GM21515 (cell line): Measurements from ENCODE around the gene ATP13A1.
"Not testable (repeated sequence)": the region's sequence is repeated elsewhere in the genome, so short reads cannot be mapped to it uniquely, and the experiment has no call there.

Experiments used
- ATAC-seq: cut with Tn5 transposase; IDR thresholded peaks from one replicate; pipeline ENCODE4 v1.9.1; 2021; ENCODE audit not compliant: unreplicated experiment

ATP13A1 gene

DNA sequence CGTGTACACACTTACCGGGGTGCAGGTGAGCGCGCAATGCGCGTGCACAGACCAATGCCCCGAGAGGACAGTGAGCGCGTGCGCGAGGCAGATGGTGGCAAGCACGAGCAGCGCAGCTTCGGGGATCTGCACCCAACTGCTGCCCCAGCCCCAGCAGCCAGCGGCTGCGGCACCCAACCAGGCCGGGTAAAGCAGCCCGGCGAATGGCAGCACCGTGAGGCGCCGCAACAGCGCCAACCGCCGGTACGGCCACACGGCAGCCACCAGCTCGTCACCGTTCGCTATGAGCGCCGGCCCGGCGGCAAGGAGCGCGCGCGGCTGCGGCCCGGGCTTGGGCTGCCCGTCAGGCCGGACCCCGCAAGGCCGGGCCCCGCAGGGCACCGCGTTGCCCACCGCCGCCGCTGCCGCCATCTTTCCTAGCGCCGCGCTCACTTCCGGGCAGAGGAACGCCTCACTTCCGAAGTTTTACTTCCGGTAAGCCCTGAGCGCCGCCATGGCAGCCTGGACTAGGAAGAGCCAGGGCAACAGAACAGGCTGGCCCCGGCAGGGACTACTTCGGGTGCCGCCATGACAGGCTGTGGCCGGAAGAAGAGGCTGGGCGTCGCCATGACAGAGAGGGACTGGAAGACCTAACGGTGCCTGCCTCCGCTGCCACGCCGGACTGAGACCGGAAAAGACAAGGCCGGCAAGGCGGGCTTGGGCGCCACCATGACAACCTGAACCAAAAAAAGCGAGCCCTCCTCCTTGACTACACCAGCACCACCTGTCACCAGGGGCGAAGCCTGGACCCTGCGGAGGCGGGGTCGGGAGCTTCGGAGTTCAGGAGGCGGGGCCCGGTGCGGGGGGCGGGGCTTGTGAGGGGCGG lies at the start of gene ATP13A1:
TSS of gene ATP13A1 (minus strand) at position 421 of the 865 bp plus-strand sequence. CDS start at position 411, 10 bp downstream.
- ATAC-seq = peak; percentile 65

DNA sequence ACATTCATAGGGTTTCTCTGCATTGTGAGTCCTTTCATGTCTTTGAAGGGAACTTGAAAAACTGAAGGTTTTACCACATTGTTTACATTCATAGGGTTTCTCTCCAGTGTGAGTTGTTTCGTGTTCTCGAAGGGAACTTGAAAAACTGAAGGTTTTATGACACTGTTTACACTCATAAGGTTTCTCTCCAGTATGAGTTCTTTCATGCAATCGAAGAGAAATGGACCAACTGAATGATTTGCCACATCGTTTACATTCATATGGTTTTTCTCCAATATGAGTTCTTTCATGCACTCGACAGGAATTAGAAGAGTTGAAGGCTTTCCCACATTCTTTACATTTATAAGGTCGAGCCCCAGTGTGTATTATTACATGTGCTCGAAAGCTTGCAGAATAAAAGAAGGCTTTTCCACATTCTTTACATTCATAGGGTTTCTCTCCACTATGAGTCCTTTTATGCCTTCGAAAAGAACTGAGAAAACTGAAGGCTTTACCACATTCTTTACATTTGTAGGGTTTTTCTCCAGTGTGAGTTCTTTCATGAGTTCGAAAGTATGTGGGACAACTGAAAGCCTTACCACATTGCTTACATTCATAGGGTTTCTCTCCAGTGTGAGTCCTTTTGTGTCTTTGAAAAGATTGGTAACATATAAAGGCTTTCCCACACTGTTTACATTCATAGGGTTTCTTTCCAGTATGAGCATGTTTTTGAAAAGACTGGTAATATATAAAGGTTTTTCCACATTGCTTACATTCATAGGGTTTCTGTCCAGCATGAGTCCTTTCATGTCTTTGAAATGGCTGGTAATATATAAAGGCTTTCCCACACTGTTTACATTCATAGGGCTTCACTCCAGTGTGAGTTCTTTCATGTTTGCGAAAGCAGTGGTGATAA lies 48.7 kb upstream of the ATP13A1 start:
- ATAC-seq = no peak

DNA sequence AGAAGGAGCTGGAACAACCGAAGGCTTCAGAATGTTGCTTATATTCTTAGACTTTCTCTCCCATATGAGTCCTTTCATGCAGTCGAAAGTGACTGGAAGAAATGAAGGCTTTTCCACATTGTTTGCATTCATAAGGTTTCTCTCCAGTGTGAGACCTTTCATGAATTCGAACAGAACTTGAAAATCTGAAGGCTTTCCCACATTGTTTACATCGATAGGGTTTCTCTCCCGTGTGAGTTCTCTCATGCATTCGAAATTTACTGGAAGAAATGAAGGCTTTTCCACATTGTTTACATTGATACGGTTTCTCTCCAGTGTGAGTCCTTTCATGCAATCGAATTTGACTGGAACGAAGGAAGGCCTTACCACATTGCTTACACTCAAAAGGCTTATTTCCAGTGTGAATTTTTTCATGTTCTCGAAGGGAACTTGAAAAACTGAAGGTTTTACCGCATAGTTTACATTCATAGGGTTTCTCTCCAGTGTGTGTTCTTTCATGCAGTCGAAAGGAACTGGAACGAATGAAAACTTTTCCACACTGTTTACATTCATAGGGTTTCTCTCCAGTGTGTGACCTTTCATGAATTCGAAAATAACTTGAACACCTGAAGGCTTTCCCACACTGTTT lies 47.9 kb upstream of the ATP13A1 start:
- no peak for ATAC-seq

DNA sequence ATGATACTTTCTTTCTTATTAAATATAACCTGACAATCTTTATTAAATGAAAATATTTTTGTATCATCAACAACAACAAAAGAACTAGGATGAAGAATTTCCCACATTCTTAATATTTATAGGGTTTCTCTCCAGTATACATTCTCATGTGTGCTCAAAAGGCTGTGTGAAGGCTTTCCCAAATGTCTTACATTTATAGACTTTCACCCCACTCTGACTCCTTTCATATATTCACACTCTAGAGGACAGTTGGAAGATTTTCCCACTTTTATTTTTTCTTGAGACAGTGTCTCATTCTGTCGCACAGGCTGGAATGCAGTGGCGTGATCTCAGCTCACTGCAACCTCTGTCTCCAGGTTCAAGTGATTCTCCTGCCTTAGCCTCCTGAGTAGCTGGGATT lies 47.0 kb upstream of the ATP13A1 start:
- no peak for ATAC-seq

DNA sequence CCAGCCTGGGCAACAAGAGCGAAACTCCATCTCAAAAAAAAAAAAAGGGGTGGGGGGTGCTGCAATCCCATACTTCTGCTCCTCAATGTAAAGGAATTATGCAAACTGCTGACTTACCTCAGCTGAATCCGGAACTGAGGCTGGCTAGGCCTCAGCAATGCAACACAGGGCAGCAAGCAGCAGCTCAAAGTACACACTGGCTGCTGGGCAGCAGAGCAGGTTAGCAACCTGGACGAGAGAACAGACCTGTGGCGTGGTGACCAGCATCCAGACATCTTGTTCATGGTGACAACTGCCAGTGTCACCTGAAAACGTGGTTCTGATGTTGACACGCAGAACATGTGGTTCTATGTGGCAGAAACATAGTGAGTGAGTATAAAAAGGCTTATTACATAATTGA lies 41.4 kb upstream of the ATP13A1 start:
- no peak for ATAC-seq

DNA sequence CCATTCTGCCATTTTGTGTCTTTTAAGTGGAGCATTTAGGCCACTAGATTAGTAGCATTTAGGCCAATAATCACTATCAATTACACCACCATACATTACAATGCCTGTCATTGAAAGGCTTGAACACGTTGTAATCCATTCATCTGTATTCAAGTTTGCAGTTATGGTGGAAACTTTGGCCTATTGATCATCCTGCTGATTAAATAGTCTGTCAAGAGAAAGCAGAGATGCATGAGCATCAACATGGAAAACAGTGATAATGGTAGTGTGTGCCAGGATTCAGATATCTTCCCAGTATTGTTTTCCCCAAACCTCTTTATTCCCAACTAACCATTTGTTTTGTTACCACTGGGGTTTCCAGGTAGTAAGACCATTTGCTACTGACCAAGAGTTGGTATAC lies 37.0 kb upstream of the ATP13A1 start:
- not testable (repeated sequence) for ATAC-seq

DNA sequence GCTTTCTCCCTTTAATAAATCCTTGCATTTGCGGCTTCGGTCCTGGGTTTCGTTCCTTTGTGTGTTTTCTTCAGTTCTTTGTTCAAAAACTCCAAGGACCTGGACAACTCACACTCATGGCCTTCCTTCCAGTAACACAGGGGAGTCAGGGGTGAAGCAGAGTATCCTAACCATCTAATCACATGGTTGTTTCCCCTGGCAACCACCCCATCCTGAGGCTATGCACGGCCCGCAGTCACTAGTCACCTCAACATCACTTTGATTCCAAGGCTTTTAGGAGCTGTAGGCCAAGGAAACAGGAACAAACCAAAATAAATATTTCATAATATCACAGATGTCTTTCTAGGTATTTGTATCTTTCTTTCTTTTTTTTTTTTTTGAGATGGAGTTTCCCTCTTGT lies 34.1 kb upstream of the ATP13A1 start:
- no peak for ATAC-seq

DNA sequence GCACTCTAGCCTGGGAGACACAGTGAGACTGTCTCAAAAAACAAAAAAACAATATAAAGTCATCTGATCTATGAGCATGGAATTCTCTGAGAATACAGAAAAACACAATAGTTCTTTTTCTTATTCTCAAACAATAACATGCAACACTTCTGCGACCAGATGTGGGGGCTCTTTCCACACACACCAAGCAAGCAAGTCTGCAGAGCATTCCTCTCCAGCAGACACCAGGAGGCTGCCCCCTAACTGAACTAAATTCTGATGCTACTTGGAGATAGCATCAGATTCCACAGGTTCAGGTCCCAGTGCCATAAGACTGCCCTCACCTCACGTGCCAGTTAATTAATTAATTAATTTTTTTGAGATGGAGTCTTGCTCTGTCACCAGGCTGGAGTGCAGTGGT lies 32.9 kb upstream of the ATP13A1 start:
- ATAC-seq = no peak

DNA sequence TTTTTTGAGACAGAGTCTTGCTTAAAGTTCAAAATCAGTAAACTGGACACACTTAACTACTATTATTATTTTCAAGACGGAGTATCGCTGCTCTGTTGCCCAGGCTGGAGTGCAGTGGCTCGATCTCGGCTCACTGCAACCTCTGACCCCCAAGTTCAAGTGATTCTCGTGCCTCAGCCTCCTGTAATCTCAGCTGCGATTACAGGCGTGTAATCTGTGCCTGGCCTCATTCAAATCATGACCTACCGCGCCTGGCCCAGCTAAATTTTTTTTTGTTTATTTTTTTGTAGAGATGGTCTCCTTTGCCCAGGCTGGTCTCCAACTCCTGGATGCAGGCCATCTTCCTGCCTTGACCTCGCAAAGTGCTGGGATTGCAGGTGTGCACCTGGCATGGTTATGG lies 28.2 kb upstream of the ATP13A1 start:
- ATAC-seq = no peak

DNA sequence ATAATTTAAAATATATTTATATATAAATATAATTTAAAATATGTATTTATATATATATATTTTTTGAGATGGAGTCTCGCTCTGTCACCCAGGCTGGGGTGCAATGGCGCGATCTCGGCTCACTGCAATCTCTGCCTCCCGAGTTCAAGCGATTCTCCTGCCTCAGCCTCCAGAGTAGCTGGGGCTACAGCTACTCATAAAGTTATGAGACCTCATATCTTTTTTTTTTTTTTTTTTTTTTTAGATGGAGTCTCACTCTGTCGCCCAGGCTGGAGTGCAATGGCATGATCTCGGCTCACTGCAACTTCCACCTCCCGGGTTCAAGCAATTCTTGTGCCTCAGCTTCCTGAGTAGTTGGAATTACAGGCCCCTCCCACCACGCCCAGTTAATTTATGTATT lies 25.5 kb upstream of the ATP13A1 start:
- ATAC-seq = not testable (repeated sequence)

DNA sequence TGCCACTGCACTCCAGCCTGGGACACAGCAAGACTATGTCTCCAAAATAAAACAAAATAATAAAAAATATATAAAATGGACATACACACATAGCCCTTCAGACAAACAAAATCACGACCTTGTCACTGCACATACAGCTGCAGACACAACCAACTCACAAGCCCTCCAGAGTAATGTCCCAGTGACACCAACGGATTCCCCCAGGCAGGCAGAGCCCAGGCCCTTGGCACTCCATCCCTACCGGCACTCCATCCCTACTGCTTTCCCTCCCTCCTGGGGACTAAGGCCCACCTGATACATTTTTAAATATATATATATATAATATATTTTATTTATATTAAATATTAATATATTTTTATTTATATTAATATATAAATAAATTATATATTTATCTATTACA lies 23.6 kb upstream of the ATP13A1 start:
- no peak for ATAC-seq

DNA sequence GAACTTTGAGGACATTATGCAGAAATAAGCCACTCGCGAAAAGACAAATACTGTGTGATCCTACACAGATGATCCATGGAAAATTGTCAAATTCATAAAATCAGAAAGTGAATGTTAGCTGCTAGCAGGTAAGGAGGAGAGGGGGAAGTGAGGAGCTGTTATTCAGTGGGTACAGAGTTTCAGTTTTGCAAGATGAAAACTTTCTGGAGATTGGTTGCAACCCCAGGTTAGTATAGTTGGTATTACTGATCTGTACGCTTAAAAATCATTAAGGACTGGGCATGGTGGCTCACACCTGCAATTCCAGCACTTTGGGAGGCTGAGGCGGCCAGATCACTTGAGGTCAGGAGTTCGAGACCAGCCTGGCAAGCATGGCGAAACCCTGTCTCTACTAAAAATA lies 23.1 kb upstream of the ATP13A1 start:
- no peak for ATAC-seq

DNA sequence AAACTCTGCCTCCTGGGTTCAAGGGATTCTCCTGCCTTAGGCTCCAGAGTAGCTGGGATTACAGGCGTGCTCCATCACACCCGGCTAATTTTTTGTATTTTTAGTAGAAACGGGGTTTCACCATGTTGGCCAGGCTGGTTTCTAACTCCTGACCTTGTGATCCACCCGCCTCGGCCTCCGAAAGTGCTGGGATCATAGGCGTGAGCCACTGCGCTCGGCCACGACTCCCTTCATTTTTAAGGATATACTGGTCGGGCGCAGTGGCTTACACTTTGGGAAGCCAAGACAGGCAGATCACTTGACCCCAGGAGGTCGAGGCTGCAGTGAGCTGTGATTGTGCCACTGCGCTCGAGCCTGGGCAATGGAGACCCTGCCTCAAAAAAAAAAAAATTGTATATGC lies 22.6 kb upstream of the ATP13A1 start:
- not testable (repeated sequence) for ATAC-seq

DNA sequence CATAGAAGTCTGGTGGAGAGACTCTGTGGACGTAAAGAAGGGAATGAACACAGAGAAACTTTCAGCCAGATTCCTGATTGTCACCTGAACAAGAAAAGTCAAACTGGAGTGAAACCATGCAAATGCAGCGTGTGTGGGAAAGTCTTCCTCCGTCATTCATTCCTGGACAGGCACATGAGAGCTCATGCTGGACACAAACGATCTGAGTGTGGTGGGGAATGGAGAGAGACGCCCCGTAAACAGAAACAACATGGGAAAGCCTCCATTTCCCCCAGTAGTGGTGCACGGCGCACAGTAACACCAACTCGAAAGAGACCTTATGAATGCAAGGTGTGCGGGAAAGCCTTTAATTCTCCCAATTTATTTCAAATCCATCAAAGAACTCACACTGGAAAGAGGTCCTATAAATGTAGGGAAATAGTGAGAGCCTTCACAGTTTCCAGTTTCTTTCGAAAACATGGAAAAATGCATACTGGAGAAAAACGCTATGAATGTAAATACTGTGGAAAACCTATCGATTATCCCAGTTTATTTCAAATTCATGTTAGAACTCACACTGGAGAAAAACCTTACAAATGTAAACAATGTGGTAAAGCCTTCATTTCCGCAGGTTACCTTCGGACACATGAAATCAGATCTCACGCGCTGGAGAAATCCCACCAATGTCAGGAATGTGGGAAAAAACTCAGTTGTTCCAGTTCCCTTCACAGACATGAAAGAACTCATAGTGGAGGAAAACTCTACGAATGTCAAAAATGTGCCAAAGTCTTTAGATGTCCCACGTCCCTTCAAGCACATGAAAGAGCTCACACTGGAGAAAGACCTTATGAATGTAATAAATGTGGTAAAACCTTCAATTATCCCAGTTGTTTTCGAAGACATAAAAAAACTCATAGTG lies 15.9 kb upstream of the ATP13A1 start:
- ATAC-seq = no peak

DNA sequence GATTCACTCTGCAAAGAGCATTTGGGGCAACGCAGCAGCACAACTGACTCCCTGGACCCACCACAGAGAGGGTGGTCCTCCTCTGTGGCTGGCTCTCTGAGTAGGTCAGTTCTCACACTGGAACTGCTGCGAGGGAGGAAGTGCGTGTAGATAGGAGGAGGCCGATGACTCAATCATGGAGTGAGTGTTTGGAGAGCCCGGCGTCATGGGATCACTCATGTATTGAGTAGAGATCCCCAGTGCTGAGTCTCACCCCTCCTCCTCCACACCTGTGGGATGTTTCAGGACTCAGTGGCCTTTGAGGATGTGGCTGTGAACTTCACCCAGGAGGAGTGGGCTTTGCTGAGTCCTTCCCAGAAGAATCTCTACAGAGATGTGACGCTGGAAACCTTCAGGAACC lies 14.1 kb upstream of the ATP13A1 start:
- ATAC-seq = no peak

DNA sequence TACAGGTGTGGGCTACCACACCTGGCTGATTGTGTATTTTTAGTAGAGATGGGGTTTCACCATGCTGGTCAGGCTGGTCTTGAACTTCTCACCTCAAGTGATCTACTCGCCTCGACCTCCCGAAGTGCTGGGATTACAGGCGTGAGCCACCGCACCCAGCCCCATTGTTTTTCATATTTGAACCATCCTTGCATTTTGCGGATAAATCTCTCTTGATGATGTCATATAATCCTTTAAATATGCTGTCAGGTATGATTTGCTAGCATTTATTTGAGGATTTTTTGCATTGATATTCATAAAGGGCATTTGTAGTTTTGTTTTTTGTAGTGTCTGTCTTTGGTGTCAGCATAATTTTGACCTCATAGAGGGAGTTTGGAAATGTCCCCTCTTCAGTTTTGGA lies 10.8 kb upstream of the ATP13A1 start:
- no peak for ATAC-seq

DNA sequence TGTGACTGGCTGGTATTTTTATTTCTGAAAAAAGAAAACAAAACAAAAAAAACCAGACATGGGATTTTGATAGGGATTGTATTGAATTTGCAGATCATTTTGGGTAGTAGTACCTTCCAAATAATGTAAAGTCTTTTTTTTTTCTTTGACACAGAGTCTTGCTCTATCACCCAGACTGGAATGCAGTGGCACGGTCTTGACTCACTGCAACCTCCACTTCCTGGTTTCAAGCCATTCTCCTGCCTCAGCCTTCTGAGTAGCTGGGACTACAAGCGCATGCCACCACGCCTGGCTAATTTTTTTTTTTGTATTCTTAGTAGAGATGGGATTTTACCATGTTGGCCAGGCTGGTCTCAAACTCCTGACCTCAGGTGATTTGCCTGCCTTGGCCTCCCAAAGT lies 9.3 kb upstream of the ATP13A1 start:
- ATAC-seq = no peak

DNA sequence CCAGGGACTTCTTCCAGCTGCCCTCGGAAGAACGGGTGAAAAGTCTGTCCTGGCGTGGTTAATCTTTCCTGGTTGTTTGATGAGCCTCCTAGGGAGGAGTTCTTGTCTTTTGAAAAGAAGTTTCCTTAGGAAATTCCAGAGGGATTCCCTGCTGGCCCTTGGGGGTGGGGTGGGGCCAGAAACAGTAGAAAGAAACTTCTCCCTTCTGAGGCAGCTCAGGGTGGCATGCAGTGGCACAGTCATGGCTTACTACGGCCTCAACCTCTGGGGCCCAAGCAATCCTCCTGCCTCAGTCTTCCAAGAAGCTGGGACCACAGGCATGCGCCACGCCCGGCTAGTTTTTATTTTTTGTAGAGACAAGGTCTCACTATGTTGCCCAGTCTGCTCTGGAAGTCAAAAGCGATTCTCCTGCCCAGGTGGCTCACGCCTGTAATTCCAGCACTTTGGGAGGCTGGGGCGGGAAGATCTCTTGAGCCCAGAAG lies 6.6 kb upstream of the ATP13A1 start:
- ATAC-seq = no peak

DNA sequence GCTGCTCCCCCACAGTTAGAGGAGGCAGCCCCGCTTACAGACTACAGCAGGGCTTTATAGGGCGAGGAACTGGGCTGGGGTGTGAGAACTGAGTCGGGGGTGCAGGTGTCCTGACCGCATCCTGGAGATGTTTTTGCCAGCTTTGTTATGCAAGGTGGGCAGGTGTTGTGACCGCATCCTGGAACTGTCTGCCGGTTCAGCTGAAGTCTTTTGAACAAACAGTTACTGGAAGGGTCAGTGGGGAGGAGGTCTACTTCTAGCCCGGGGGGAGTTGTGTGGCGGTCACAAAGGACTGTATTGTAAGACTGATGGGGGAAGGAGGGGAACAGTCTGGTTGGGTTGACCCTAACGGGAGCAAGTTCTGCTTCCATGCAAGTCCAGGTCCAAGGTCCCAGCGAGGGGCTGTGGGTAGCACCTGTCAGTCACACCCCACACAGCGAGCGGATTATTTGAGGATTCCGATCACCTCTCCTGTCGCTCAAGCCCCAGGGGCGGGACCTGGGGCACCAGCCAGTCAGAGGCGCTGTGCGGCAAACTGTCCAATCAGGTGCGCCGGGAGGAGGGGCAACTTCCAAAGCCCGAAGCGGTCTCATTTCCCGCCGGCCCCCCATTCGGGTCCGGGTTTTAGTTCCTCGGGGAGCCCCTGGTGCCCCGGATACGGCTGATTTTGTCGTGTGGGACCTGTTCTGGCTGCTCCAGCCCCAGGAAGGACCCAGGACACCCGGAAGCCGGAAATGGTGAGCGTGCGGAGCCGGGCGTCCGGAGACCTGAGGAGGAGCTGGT lies 4.9 kb upstream of the ATP13A1 start, which contains the start of gene ZNF101:
TSS of gene ZNF101 (plus strand) at position 610 of the 783 bp plus-strand sequence. CDS start at position 735, 125 bp downstream.
- ATAC-seq = peak; percentile 65
